Astrocyte (in vitro differentiated cells and primary cell): Measurements from ENCODE around the gene SMIM24. TPM values are rescaled to one million over a fixed set of nuclear protein-coding genes. Genes with fewer than 3 reads are reported as not detected.

Experiments
- DNase-seq: peaks from one replicate; pipeline ENCODE4 v3.0.0-alpha.2; 2010; ENCODE audit warnings: low read depth
- FAIRE-seq: peaks from 2 replicates; lab custom pipeline; 2011; peaks lifted over from hg19 to GRCh38; lab: Jason Lieb, UNC
- H2AFZ ChIP-seq: 2 replicates; pipeline ENCODE4 v1.6.0; 2012; ENCODE audit warnings: low read depth, low read length, inconsistent platforms
- H3K27ac ChIP-seq: 2 replicates; pipeline ENCODE4 v1.5.1; 2011; ENCODE audit warnings: low read depth, low read length, inconsistent platforms
- H3K27me3 ChIP-seq: 2 replicates; pipeline ENCODE4 v1.6.0; 2011; ENCODE audit warnings: low read length, inconsistent platforms; ENCODE audit not compliant: insufficient read depth
- H3K36me3 ChIP-seq: 2 replicates; pipeline ENCODE4 v1.5.1; 2011; ENCODE audit warnings: low read length, inconsistent platforms; ENCODE audit not compliant: insufficient read depth
- H3K4me1 ChIP-seq: 2 replicates; pipeline ENCODE4 v1.5.1; 2011; ENCODE audit warnings: low read length, inconsistent platforms; ENCODE audit not compliant: insufficient read depth
- H3K4me2 ChIP-seq: 2 replicates; pipeline ENCODE4 v1.6.0; 2012; ENCODE audit warnings: low read length, inconsistent platforms
- H3K4me3 ChIP-seq: 2 replicates; pipeline ENCODE4 v1.5.1; 2011; ENCODE audit warnings: low read depth, mild to moderate bottlenecking, low read length, inconsistent platforms; ENCODE audit not compliant: insufficient read depth
- H3K79me2 ChIP-seq: 2 replicates; pipeline ENCODE4 v1.6.0; 2012; ENCODE audit warnings: mild to moderate bottlenecking, low read length, inconsistent platforms; ENCODE audit not compliant: insufficient read depth
- H3K9ac ChIP-seq: 2 replicates; pipeline ENCODE4 v1.6.0; 2012; ENCODE audit warnings: mild to moderate bottlenecking, low read length, inconsistent platforms
- H3K9me3 ChIP-seq: 2 replicates; pipeline ENCODE4 v1.5.1; 2012; ENCODE audit warnings: low read depth, mild to moderate bottlenecking, low read length, inconsistent platforms; ENCODE audit not compliant: insufficient read depth
- H4K20me1 ChIP-seq: 2 replicates; pipeline ENCODE4 v1.6.0; 2012; ENCODE audit warnings: low read length, inconsistent platforms; ENCODE audit not compliant: insufficient read depth
- H3K27ac Mint-ChIP-seq: one replicate; pipeline ENCODE4 v1.8.0; 2021; ENCODE audit warnings: mild to moderate bottlenecking, mixed read lengths; ENCODE audit not compliant: unreplicated experiment
- H3K27me3 Mint-ChIP-seq: one replicate; pipeline ENCODE4 v1.8.0; 2021; ENCODE audit warnings: low read depth, mixed read lengths; ENCODE audit not compliant: unreplicated experiment
- H3K36me3 Mint-ChIP-seq: one replicate; pipeline ENCODE4 v1.8.0; 2021; ENCODE audit warnings: low read depth, mixed read lengths; ENCODE audit not compliant: unreplicated experiment
- H3K4me1 Mint-ChIP-seq: one replicate; pipeline ENCODE4 v1.8.0; 2021; ENCODE audit warnings: low read depth, mixed read lengths; ENCODE audit not compliant: unreplicated experiment
- H3K4me3 Mint-ChIP-seq: one replicate; pipeline ENCODE4 v1.8.0; 2021; ENCODE audit warnings: mild to moderate bottlenecking, moderate library complexity, mixed read lengths; ENCODE audit not compliant: unreplicated experiment
- H3K9me3 Mint-ChIP-seq: one replicate; pipeline ENCODE4 v1.8.0; 2021; ENCODE audit warnings: mild to moderate bottlenecking, mixed read lengths; ENCODE audit not compliant: unreplicated experiment
- CTCF ChIP-seq: IDR thresholded peaks from 2 replicates; pipeline ENCODE4 v1.5.1; 2011; ENCODE audit warnings: low read depth, mild to moderate bottlenecking, inconsistent platforms, low read length, moderate library complexity; ENCODE audit not compliant: insufficient read depth
- EZH2 ChIP-seq: IDR thresholded peaks from 2 replicates; pipeline ENCODE4 v1.6.1; 2012; ENCODE audit warnings: mild to moderate bottlenecking, low read length, inconsistent platforms; ENCODE audit not compliant: insufficient read depth
- total RNA-seq: library from RNA; stranded (reverse); gene quantifications from 2 replicates; pipeline ENCODE4 v1.2.1, GENCODE V29; 2021

Gene SMIM24
- total RNA-seq, 1 donor from 2014 or later, result not detected

- no peak overlapping the region for H2AFZ ChIP-seq
- Mint-ChIP-seq H3K9me3 (no peaks in the 10 kb centered on the region), H3K4me3 (no peak overlapping the region), H3K27ac (no peak overlapping the region), H3K36me3 (no peaks in the 10 kb centered on the region), H3K27me3 (peaks cover 12% of the 10 kb centered on the region), H3K4me1 (no peaks in the 10 kb centered on the region)
- FAIRE-seq, result no peak
- no peak overlapping the region for H3K27ac ChIP-seq
- no peak for DNase-seq
- H3K36me3 ChIP-seq, result no peaks in the 10 kb centered on the region
- H4K20me1 ChIP-seq, result no peaks in the 10 kb centered on the region
- TF ChIP-seq CTCF, result no peak
- peaks cover 21% of the 10 kb centered on the region for H3K27me3 ChIP-seq
- no peak overlapping the region for H3K4me2 ChIP-seq
- no peak overlapping the region for H3K4me3 ChIP-seq
- no peak overlapping the region for H3K9ac ChIP-seq
- H3K79me2 ChIP-seq, result no peaks in the 10 kb centered on the region
- H3K9me3 ChIP-seq, result no peaks in the 10 kb centered on the region
- H3K4me1 ChIP-seq, result no peaks in the 10 kb centered on the region
Measured at GRCh38 chr19:3477951-3478350, 2.4 kb downstream of the SMIM24 start.

- Mint-ChIP-seq H3K27ac (no peak overlapping the region), H3K4me1 (no peaks in the 10 kb centered on the region), H3K4me3 (no peak overlapping the region), H3K36me3 (no peaks in the 10 kb centered on the region), H3K27me3 (peaks cover 11% of the 10 kb centered on the region), H3K9me3 (no peaks in the 10 kb centered on the region)
- H4K20me1 ChIP-seq, result peaks cover under 1% of the 10 kb centered on the region
- TF ChIP-seq EZH2, result no peak
- TF ChIP-seq CTCF, result no peak
- no peak overlapping the region for H3K4me2 ChIP-seq
- no peak overlapping the region for H3K4me3 ChIP-seq
- H3K79me2 ChIP-seq, result no peaks in the 10 kb centered on the region
- no peak for DNase-seq
- no peak overlapping the region for H2AFZ ChIP-seq
- no peak overlapping the region for H3K9ac ChIP-seq
- no peaks in the 10 kb centered on the region for H3K36me3 ChIP-seq
- no peaks in the 10 kb centered on the region for H3K9me3 ChIP-seq
- no peak for FAIRE-seq
- H3K27me3 ChIP-seq, result peaks cover 21% of the 10 kb centered on the region
- H3K27ac ChIP-seq, result no peak overlapping the region
- H3K4me1 ChIP-seq, result no peaks in the 10 kb centered on the region
Measured at GRCh38 chr19:3477506-3477905, 2.8 kb downstream of the SMIM24 start.

GRCh38 chr19:3476830-3477229, 3.5 kb downstream of the SMIM24 start:
- no peak overlapping the region for H3K4me3 ChIP-seq
- H3K9me3 Mint-ChIP-seq, result no peaks in the 10 kb centered on the region
- no peak for FAIRE-seq

More at GRCh38 chr19:3476830-3477229, 3.5 kb downstream of the SMIM24 start:
- no peak overlapping the region for H3K4me3 Mint-ChIP-seq
- no peaks in the 10 kb centered on the region for H3K4me1 Mint-ChIP-seq
- no peak overlapping the region for H3K27ac Mint-ChIP-seq
- DNase-seq, result no peak
- H3K36me3 Mint-ChIP-seq, result no peaks in the 10 kb centered on the region
- Histone ChIP-seq H3K4me1 (no peaks in the 10 kb centered on the region), H3K9me3 (no peaks in the 10 kb centered on the region), H3K27ac (no peak overlapping the region), H3K36me3 (no peaks in the 10 kb centered on the region), H3K4me2 (no peak overlapping the region), H3K9ac (no peak overlapping the region), H4K20me1 (peaks cover 3% of the 10 kb centered on the region), H3K27me3 (peaks cover 14% of the 10 kb centered on the region), H2AFZ (no peak overlapping the region), H3K79me2 (no peaks in the 10 kb centered on the region)
- peaks cover 10% of the 10 kb centered on the region for H3K27me3 Mint-ChIP-seq
- no peak for TF ChIP-seq CTCF
- no peak for TF ChIP-seq EZH2
